NCI-H1694 (cell line): ENCODE results near the gene NTRK2.

Experiments
- DNase-seq: peaks from one replicate; lab custom pipeline; 2025; lab: John Stamatoyannopoulos, UW

NTRK2 gene

GRCh38 chr9:84819491-84819991 is 150.0 kb downstream of the NTRK2 start:
- DNase-seq = no peak

GRCh38 chr9:84821431-84821830 is 151.9 kb downstream of the NTRK2 start:
- no peak for DNase-seq

GRCh38 chr9:84822589-84823233 is 153.2 kb downstream of the NTRK2 start:
- DNase-seq = no peak

GRCh38 chr9:84823421-84824271 is 154.1 kb downstream of the NTRK2 start:
- no peak for DNase-seq

- DNase-seq = no peak
Measured at GRCh38 chr9:84827216-84827765, 157.8 kb downstream of the NTRK2 start.

- no peak for DNase-seq
Measured at GRCh38 chr9:84828046-84828445, 158.5 kb downstream of the NTRK2 start.

GRCh38 chr9:84829471-84829870 is 159.9 kb downstream of the NTRK2 start:
- no peak for DNase-seq

GRCh38 chr9:84829997-84830696 is 160.6 kb downstream of the NTRK2 start:
- DNase-seq = no peak

GRCh38 chr9:84831377-84831776 is 161.8 kb downstream of the NTRK2 start:
- no peak for DNase-seq

- DNase-seq = no peak
Measured at GRCh38 chr9:84832453-84832852, 162.9 kb downstream of the NTRK2 start.

GRCh38 chr9:84834426-84834825 is 164.9 kb downstream of the NTRK2 start:
- no peak for DNase-seq

- no peak for DNase-seq
Measured at GRCh38 chr9:84835745-84836144, 166.2 kb downstream of the NTRK2 start.

GRCh38 chr9:84838879-84839278 is 169.3 kb downstream of the NTRK2 start:
- DNase-seq = no peak

- no peak for DNase-seq
Measured at GRCh38 chr9:84839541-84839940, 170.0 kb downstream of the NTRK2 start.

GRCh38 chr9:84841931-84842330 is 172.4 kb downstream of the NTRK2 start:
- no peak for DNase-seq

GRCh38 chr9:84843175-84843824 is 173.8 kb downstream of the NTRK2 start:
- no peak for DNase-seq

GRCh38 chr9:84845956-84846900 is 176.7 kb downstream of the NTRK2 start:
- DNase-seq = no peak

- DNase-seq = no peak
Measured at GRCh38 chr9:84846906-84847305, 177.4 kb downstream of the NTRK2 start.

- no peak for DNase-seq
Measured at GRCh38 chr9:84849049-84849448, 179.5 kb downstream of the NTRK2 start.

GRCh38 chr9:84850830-84851392 is 181.4 kb downstream of the NTRK2 start:
- no peak for DNase-seq
